GM19452 (cell line): Measurements from ENCODE around the gene PREX1.

ENCODE experiments used
- ATAC-seq: cut with Tn5 transposase; IDR thresholded peaks from one replicate; pipeline ENCODE4 v1.9.1; 2021; ENCODE audit not compliant: unreplicated experiment

The PREX1 gene

DNA sequence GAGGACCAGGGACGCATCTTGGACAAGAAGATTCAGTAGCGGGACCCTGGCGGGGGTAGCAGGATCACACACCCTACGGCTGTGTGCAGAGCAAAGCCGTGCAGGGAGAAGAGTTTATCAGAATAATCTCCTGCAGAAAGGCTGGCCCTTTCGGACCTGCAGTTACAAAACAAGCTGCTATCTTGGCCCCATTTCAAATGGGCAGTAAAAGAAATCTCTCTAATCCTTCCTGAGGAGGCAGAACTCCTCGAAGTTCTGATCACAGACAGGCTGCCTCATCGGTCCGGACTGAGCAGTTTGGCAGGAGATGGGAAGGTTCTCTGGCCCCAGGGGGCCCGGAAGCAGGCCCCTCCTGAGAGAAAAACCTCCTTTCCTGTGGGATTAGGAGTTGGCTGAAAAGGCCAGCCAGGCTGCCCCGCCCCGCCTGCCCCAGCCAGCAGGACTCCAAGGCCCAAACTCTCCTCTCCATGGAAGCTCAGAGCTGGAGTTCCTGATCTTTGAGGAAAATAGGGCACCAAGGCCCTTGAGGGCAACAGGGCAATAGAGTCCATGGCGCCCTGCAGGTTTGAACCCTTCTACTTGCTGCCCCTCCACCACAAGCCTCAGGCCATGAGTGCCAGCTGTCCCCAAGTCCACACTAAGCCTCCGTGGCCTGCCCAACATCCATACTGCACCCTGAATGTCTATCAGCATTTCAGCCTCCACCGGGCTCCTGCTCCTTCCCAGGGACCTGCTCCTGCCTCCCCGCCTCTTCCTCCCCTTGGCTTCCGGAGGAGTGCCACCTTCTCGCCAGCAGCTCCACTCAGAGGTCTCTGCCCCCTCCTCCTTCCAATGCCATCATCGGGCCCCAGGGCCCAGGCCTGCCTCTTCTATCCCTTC lies 141.3 kb downstream of the PREX1 start:
- ATAC-seq, result no peak

DNA sequence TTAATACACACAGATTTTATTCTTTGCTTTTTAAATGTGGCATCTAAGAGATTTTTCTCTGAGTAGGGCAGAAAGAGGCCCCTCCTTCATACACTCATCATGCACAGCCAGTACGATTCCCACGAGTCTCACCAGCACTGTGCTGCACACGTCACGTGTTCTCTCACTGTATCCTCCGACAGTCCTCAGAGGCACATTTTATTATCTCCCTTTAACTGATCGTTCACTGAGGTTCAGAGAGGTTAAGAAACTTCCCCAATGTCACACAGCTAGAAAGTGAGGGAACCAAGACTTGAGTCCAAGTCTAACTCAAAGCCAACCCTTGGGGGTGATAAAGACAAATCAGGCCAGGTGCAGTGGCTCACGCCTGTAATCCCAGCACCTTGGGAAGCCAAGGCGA lies 142.5 kb downstream of the PREX1 start:
- no peak for ATAC-seq

DNA sequence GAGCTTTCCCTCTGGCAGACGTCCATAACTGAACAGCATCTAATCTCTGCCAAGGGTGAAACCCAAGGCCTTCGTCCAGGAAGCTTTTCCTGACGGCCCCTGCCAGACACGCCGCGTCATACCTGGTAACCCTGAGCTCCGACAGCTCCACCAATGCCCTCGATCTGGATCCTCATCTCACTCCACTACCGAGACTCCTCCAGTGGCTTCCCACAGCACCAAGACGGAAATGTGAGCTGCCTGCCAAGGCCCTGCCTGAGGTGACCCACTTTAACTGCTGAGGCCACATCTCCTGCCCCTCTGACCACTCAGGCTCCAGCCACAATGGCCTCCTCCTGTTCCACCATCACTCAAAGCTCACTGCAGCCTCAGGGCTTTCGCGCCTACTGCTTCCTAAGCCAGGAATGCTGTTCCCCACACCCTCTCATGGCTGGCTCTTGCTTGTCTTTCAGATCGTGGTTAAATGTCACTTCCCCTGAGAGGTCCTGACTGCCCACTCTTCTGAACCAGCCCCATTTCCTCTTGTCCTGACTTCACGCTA lies 143.2 kb downstream of the PREX1 start:
- no peak for ATAC-seq

DNA sequence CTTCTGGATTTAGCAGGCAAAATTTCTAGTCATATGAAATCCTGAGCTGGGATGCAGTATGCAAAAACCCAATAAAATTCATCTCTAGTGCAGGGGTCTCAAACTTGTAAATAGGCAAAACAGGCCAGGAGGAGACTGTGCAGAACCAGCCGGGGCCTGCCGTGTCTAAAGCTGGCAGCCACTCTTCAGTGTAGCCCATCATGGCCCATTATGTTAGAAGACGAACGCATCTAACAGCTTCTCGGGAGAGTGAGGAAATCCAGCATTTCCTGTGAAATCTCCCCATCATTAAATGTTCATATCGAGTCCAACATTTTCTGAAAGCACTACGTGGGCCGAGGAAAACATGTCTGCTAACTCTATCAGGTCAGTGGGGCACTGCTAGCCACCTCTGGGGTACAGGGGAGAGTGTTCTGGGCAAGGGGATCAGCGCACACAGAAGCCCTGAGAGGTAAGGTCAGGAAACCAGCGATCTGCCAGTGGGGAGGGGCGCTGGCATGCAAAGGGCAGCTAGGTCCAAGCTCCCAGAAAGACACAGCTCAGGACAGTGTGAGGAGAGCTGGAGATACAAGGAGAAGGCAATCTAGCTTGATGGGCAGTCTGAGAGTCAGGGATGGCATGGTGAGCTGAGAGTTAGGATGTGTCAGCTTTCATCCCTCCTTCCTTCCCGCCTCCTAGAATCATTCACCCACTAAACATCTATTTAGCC lies 144.2 kb downstream of the PREX1 start:
- ATAC-seq, result no peak

DNA sequence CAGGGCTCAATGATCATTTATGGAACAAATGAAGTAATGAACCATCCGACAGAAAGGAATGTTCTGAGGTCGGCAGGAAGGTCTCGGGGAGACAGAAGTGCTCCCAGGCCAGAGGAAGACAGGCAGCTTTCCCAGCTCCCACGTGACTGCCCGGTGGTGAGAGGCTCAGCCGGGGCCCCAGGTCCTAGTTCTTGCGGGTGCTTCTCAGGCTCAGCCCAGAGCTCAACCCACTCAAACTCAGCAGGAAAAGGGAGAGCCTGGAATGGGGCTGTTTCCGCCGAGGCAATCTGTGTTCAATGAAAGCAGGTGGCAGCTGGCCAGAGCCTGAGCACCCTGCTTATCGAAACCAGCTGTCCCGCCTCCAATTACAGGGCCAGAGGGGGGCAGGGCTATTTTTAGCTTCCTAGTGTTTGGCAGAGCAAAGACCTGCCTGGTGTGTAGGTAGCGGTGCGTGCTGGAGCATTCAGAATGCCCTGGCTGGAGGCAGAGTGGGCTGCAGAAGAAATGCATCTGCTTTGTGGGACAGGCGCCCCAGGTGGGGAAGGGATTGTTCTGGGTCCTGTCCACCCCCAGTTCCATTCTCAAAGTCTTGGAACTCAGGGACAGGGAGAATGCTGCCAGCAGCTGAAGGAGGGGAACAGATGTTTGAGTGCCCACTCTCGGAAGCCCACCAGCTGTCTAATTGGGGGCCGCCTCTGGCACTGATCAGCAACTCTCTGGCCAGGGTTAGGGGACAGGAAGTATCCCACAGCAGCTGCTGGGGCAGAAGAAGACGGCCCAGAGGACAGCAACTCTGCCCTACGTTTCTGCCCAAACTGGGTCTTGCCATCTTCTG lies 145.1 kb downstream of the PREX1 start:
- ATAC-seq, result no peak

DNA sequence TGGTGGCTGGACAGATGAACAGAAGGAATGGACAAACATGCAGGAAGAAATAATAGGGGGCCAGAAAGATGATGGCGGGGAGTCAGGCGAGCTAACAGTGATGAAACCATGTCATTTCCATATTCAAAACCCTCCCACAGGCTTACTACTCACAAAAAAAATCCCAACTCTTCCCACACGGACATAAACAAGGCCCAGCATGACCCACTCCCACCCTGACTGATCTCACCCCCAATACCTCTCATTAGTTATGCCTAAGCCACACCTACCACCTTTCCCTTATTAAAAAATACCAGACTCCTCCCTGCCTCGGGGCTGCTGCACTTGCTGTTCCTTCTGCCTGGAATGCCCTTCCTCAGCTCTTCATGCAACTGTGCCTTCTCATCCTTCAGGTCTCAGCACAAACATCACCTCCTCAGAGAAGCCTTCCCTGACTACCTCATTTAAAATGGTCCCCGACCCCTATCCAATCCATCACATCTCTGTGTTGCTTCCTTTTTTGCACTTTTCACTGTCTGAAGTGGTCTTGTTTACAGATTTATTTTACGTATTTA lies 145.8 kb downstream of the PREX1 start:
- no peak for ATAC-seq

DNA sequence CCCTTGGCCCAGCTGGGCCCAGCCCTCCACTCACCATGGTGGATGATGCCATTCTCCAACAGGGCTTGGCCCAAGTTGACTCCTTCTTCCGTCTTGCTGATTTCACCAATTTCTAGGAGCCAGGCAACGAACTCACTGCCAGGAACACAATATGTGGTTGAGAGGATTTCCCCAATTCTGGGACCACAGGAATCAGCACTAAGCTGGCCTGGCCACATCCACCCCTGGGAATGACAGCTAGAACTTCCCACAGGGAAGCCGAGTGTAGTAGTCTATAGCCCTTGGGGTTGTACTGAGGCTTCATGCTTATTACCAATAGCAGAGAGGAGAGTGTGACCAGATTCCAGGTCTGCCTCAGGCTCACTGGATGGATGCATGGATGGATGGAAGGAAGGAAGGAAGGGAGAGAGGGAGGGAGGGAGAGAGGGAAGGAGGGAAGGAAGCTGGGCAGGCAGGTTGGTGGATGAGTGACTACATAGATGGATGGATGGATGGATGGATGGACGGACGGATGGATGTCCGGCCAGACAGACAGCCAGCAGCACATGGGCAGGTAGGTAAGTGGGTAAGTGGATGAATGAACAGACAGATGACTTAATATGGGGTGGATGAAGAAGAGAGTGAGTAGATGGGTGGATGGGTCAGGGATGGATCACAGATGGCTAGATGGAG lies 146.5 kb downstream of the PREX1 start:
- no peak for ATAC-seq

DNA sequence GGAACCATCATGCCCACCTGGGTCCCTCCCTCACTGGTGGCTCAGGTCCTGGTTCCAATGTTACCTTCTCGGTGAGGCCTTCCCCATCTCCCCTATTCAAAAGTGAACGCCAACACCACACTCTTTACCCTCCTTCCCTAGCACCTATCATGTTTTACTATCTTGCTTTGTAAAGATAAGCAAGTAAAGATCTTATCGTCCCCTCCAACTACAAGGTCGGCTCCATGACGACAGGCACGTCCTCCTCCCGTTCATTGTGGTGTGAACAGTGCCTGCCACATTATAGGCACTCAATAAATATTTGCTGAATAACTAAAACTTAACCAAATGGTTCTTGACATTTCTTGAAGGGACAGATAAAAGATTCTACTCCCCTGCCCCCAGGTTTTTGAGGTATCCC lies 147.1 kb downstream of the PREX1 start:
- ATAC-seq, result no peak

DNA sequence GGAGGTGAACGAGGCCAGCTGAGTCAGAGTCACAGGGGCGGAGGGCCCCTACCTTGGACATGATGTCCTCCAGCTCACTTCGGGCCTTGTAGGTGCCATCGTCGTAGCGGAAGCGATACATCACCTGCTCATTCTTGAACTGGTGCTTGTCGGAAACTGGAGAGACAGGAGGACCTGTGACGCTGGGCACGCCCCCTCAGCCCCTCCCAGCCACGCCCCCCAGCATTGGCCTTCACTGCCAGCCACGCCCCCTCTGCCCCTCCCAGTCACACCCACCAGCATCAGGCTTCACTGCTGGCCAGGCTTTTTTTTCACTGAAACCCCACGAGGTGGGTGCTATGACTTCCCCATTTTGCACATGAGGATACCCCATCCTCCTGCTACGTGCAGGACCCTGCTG lies 148.2 kb downstream of the PREX1 start:
- ATAC-seq, result no peak

DNA sequence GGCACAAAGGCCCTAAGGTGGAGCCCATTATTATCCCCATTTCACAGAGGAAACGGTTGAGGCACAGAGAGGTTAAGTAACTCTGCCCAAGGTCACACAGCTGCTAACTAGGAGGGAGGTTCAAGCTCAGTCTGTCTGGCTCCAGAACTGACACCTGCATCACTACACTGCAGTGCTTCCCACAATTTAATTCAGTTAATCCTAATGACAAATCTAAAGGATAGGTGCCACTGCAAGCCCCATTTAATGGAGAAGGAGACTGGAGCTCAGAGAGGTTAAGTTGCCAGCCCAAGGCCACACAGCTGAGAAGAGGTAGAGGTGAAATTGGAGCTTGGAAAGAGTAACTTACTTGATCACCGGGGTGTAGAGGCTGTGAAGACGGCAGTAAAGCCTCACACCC lies 148.8 kb downstream of the PREX1 start:
- ATAC-seq, result no peak

DNA sequence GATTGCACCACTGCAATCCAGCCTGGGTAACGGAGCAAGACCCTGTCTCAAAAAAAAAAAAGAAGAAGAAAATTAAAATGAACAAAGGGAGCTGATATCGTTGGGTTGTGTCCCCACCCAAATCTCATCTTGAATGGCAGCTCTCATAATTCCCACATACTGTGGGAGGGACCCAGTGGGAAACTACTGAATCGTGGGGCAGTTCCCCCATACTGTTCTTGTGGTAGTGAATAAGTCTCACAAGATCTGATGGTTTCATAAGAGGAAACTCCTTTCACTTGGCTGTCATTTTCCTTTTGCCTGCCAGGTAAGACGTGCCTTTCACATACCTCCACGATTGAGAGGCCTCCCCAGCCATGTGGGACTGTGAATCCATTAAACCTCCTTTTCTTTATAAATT lies 149.4 kb downstream of the PREX1 start:
- ATAC-seq, result no peak

DNA sequence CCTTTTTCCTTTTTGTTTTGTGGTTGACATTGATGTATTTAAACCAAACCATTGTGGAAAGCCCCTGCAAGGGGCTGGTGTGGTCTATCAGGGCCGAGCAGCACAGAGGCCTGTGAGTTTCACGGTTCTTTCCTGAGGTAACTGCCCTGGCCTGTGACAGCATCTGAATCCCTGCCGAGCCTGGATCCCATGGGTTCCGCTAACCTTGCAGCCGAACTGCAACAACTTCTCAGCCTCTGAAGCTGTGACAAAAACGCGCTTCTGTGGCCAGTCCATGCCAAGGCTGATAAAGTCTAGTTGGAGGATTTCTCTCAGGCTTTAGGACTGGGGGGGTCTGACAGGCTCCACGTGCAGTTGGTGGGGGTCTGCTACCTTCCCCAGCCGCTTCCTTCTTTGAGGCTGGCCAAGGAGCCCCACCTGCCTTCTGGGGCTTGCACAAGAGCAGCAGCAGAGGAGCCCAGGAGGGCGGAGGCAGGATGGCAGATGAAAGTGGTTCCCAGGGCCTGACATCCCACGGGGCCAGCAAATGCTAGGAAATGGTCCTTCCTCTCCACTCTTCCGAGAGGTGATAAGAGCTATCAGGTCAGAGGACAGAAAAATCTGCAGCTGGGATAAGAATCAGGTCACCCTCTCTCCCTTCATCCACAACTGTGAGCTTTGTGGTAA lies 150.9 kb downstream of the PREX1 start:
- no peak for ATAC-seq

DNA sequence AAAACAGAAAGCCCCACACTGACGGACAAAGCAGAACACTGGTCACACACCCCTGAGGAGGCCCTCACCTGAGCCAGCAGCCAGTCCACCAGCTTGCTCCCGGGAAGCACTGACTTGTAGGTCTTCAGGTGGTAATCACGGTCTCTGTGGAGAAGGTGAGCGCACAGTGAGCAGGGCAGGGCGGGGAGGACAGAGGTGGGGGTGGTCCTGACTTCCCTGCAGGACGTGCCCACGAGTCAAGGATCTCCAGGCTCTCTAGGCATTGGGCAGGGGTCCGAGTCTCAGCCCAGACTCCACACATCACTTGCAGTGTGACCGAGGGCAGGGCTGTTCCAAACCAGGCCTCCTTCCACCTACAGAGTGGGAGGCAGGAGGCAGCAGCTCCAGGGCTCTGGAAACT lies 151.7 kb downstream of the PREX1 start:
- ATAC-seq, result no peak

DNA sequence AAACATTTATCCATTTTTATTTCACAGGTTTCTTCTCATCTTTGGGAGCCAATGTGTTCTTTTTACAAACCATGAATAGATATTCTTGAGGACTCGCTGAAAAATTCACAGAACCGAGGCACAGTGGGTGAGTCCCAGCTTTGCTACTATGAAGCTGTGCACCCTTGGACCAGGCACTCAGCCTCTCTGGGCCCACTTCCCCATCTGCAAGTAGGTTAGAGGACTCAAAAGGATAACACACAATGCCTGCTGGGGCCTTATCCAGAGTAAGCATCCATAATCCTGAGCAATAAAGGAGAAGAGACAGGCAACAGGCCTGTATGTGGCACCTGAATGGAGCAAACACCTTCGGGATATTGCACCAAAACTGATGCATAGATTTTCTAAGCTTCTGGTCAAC lies 153.3 kb downstream of the PREX1 start:
- no peak for ATAC-seq

DNA sequence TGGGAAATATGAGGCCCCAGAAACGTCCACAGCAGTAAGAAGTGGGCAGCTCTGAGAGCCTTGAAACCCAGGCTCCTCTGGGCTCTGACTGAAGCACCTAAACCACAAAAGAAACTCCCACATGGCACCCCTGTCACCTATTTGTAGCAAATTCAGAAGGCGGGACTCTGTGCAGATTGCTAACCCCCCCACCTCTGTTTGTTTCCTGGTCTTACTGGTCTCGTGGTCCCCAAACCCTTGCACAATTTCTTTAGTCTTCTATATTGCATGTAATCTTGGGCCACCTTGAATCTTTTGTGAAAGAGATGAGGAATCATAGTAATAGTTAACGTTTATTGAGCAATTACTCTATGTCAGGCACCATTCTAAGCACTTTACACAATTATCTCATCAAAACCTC lies 154.3 kb downstream of the PREX1 start:
- ATAC-seq, result no peak

DNA sequence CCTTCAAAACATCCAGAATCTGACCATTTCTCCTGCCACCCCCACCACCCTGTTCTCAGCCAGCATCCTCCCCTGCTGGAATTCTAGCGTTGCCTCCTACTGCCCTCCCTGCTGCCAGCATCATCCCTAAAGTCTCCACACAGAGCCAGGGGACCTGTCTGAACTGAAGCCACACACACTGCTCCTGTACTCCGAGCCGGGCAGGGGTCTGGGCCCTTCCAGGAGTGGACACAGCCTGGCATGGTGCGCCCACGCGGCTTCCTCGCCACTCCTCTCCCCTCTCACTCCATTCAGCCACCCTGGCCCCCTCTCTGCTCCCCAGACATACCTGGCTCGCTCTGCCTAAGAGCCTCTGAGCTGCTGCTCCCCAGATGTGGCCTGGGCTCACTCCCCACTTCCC lies 155.5 kb downstream of the PREX1 start:
- ATAC-seq, result no peak

DNA sequence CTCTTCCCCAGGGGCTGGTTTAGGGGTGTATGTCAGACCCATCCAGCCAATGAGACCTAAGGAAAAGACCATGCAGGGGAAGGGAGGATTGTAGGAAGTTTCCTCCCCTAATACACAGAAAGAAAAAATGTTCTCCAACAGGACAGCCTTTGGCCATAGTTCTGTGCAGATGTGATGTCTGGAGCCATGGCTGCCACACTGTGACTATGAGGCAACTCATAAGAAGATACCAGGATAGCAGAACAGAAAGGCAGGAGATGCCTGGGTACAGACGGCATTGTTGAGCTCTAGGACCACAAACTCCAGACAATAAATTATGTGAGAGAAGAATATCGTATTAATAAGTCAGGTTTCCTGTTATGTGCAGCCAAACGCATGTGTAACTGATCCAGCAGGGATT lies 156.7 kb downstream of the PREX1 start:
- no peak for ATAC-seq

DNA sequence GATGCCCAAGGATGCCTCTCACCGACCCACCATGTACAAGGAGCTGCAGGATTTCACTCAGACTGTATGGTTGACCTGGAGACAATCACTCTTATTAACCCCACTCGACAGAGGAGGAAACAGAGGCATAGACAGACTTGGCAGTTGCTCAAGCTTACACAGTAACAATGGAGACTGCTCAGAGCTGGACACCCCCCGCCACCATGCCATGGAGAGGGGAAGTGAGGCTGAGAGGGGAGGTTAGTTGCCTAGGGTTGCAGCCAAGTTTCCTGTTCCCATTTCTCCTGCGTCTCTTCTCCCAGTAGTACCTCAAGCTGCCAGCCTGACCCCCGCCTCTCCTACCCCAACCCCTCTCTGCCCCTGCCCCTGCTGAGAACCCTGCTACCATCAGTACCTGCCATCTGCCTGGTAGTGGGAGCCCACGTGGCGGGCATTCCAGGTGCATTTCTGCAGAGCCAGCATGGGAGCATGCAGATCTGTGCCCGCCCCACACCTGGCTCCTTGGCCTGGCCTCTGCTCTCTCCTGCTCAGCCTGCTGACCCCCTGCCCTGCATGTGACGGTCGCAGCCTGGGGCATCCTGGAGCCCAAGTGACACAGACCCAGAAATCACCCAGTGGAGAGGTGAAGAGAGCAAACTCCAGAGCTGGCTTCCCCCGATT lies 157.7 kb downstream of the PREX1 start:
- ATAC-seq, result no peak

DNA sequence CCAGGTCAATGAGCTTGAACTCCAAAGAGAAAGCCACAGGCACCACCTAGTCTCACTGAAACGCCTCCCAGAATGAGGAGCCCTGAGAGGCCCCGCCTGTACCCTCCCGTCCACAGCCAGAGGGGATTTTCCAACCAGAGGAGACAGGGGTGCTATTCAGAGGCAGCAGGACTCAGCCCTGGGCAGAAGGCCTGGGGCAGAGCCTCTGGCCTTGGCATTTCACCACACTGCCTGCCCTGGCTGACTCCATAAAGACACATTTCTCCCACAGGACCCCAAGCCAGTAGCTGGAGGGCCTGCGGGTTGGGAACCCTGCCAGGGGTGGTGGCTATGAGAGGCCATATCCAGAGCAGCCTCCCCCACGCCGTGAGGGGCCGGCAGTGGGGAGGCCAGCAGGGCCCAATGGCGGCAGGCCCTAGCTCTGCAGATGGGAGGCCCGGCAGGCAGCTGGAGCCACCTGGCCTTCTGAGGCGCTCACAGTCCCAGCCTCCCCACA lies 159.3 kb downstream of the PREX1 start:
- ATAC-seq, result no peak
